HepG2 (cell line): Measurements from ENCODE around the gene MBNL3. TPM values are rescaled to one million over a fixed set of nuclear protein-coding genes. Genes with fewer than 3 reads are reported as not detected.
A peak's percentile ranks its signal among the peaks of the same experiment; 100 is the strongest.

Experiments
- ATF1 ChIP-seq: IDR thresholded peaks from 2 replicates; pipeline ENCODE4 v1.6.1; 2016; ENCODE audit warnings: mild to moderate bottlenecking, control low read depth
- ETV5 ChIP-seq: IDR thresholded peaks from 2 replicates; pipeline ENCODE4 v1.6.1; 2018; ENCODE audit warnings: missing biosample characterization, missing genetic modification reagents, inconsistent platforms, borderline replicate concordance
- ETV6 ChIP-seq: sonication (generic); formaldehyde crosslinking; conservative IDR thresholded peaks from 2 replicates; pipeline ENCODE4 v1.4.0; 2020; ENCODE audit warnings: missing genetic modification reagents
- HNRNPL ChIP-seq: fragments of 200-400 bp; formaldehyde crosslinking; IDR thresholded peaks from 2 replicates; pipeline ENCODE4 v1.6.1; 2017; ENCODE audit warnings: mild to moderate bottlenecking, low read depth, low read length
- IRF2 ChIP-seq: IDR thresholded peaks from 2 replicates; pipeline ENCODE4 v1.6.1; 2018; ENCODE audit warnings: missing genetic modification reagents, missing compliant biosample characterization
- MXI1 ChIP-seq: IDR thresholded peaks from 3 replicates; pipeline ENCODE4 v1.6.1; 2012; ENCODE audit warnings: low read depth, low read length, inconsistent platforms, borderline replicate concordance
- PHF8 ChIP-seq: sonication (generic); formaldehyde crosslinking; IDR thresholded peaks from 2 replicates; pipeline ENCODE4 v1.5.0; 2020; ENCODE audit warnings: missing genetic modification reagents
- PRPF4 ChIP-seq: fragments of 200-400 bp; formaldehyde crosslinking; IDR thresholded peaks from 2 replicates; pipeline ENCODE4 v1.6.1; 2016; ENCODE audit warnings: low read length, low read depth; ENCODE audit not compliant: poor library complexity, severe bottlenecking
- RFX1 ChIP-seq: fragments of 450-650 bp; IDR thresholded peaks from 2 replicates; pipeline ENCODE4 v1.6.1; 2017
- SALL1 ChIP-seq: sonication (generic); formaldehyde crosslinking; IDR thresholded peaks from 2 replicates; pipeline ENCODE4 v1.8.0; 2022; ENCODE audit warnings: mild to moderate bottlenecking, missing genetic modification reagents
- SALL2 ChIP-seq: sonication (generic); formaldehyde crosslinking; IDR thresholded peaks from 2 replicates; pipeline ENCODE4 v1.8.1; 2023; ENCODE audit warnings: mild to moderate bottlenecking, missing genetic modification reagents, inconsistent platforms
- TAF1 ChIP-seq: sonication (generic); formaldehyde crosslinking; IDR thresholded peaks from 2 replicates; pipeline ENCODE4 v1.4.0; 2020; ENCODE audit warnings: missing genetic modification reagents
- ZNF891 ChIP-seq: sonication (generic); formaldehyde crosslinking; IDR thresholded peaks from 2 replicates; pipeline ENCODE4 v1.5.0; 2020; ENCODE audit warnings: mild to moderate bottlenecking, missing genetic modification reagents
- polyA plus RNA-seq, 8 experiments: library from polyadenylated mRNA; depleted of rRNA in 3 of 8; stranded (reverse) in 7 of 8; unstranded in 1 of 8; fragments of >200 nt; fragmentation: Illumina TruSeq in 4 of 8; extraction: Trizol in 4 of 8; gene quantifications; 2 replicates each; pipeline versions ENCODE4 v1.2.1 to v1.2.3, GENCODE V29; 2011 to 2016; ENCODE audit warnings: low read depth in 4 of 8, missing spikeins in 1 of 8, mixed read lengths in 1 of 8; ENCODE audit not compliant: insufficient read depth in 1 of 8
- total RNA-seq, 5 experiments: library from RNA; depleted of rRNA; stranded (reverse); fragments of >200 nt; fragmentation: Illumina TruSeq; extraction: Trizol; gene quantifications; 2 replicates each; pipeline ENCODE4 v1.2.3, GENCODE V29; 2016; ENCODE audit warnings: low read depth in 1 of 5
- TF ChIP-seq, protein P1 (sequence below): sonication (generic); formaldehyde crosslinking; IDR thresholded peaks from 2 replicates; pipeline ENCODE4 v1.9.0; 2021; ENCODE audit warnings: missing genetic modification reagents, borderline replicate concordance
- TF ChIP-seq, protein P2 (sequence below): IDR thresholded peaks from 2 replicates; pipeline ENCODE4 v1.6.1; 2016; ENCODE audit warnings: mild to moderate bottlenecking
- TF ChIP-seq, protein P3 (sequence below): sonication (generic); formaldehyde crosslinking; IDR thresholded peaks from 2 replicates; pipeline ENCODE4 v1.5.0; 2020; ENCODE audit warnings: mild to moderate bottlenecking, missing genetic modification reagents, borderline replicate concordance
- TF ChIP-seq, protein P4 (sequence below): sonication (generic); formaldehyde crosslinking; IDR thresholded peaks from 2 replicates; pipeline ENCODE4 v1.4.0; 2020; ENCODE audit warnings: missing genetic modification reagents

Gene MBNL3
- total and polyA plus RNA-seq, 2 of the 13 experiments (the other 11 are each of a cell fraction or from before 2014, with no cell fraction given), result 155 to 257 TPM

DNA sequence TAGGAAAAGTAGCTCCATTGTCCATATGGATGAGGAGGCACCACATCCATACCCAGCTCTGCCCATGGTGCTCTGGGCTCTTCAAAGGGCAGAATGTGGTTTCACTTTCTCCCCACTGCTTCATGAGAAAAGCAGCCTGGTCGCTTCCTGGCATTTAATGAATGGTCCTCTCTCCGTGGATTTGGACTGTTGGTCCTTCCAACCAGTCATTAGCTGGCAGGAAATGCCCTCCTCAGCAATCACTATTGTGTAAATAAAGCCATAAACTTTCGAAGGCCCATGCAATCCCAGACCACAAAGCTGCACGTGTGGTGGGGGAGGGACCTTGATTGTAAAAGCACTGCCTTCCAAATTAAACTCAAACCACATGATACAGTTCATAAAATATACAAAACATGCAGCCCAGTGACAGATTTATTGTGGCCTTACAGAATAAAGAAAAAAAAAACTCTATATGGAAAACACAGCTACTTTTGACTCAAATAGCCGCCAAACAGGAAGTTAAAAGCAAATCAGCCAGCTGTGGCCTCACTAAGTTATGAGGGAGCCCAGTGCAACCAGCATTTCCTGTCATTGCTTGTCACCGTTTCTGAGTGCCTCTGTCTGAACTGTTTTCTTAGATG is 8.1 kb downstream of the MBNL3 start (continued):
- TF ChIP-seq, protein P1, sequence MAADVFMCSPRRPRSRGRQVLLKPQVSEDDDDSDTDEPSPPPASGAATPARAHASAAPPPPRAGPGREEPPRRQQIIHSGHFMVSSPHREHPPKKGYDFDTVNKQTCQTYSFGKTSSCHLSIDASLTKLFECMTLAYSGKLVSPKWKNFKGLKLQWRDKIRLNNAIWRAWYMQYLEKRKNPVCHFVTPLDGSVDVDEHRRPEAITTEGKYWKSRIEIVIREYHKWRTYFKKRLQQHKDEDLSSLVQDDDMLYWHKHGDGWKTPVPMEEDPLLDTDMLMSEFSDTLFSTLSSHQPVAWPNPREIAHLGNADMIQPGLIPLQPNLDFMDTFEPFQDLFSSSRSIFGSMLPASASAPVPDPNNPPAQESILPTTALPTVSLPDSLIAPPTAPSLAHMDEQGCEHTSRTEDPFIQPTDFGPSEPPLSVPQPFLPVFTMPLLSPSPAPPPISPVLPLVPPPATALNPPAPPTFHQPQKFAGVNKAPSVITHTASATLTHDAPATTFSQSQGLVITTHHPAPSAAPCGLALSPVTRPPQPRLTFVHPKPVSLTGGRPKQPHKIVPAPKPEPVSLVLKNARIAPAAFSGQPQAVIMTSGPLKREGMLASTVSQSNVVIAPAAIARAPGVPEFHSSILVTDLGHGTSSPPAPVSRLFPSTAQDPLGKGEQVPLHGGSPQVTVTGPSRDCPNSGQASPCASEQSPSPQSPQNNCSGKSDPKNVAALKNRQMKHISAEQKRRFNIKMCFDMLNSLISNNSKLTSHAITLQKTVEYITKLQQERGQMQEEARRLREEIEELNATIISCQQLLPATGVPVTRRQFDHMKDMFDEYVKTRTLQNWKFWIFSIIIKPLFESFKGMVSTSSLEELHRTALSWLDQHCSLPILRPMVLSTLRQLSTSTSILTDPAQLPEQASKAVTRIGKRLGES (CRISPR knock-in tag), result no peak
- TF ChIP-seq, protein P2, sequence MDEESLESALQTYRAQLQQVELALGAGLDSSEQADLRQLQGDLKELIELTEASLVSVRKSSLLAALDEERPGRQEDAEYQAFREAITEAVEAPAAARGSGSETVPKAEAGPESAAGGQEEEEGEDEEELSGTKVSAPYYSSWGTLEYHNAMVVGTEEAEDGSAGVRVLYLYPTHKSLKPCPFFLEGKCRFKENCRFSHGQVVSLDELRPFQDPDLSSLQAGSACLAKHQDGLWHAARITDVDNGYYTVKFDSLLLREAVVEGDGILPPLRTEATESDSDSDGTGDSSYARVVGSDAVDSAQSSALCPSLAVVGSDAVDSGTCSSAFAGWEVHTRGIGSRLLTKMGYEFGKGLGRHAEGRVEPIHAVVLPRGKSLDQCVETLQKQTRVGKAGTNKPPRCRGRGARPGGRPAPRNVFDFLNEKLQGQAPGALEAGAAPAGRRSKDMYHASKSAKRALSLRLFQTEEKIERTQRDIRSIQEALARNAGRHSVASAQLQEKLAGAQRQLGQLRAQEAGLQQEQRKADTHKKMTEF, result peak; percentile 42; the same call in 1 of the 2 replicates
- TF ChIP-seq RFX1, result no peak
- peak; percentile 46; the same call in 1 of the 2 replicates for TF ChIP-seq IRF2 (CRISPR knock-in tag)
- peak; percentile 55 for TF ChIP-seq SALL1
- peak; percentile 27; the same call in 1 of the 3 replicates for TF ChIP-seq MXI1
- peak; percentile 66; the same call in 1 of the 2 replicates for TF ChIP-seq ETV5 (CRISPR knock-in tag)
- TF ChIP-seq PHF8 (CRISPR knock-in tag), result no peak
- TF ChIP-seq TAF1 (CRISPR knock-in tag), result no peak; the same call in 1 of the 2 replicates
- TF ChIP-seq HNRNPL, result 0 out of 2 replicates have a peak, but pooled peaks have one; percentile 23
- TF ChIP-seq ZNF891 (CRISPR knock-in tag), result no peak
- TF ChIP-seq, protein P3, sequence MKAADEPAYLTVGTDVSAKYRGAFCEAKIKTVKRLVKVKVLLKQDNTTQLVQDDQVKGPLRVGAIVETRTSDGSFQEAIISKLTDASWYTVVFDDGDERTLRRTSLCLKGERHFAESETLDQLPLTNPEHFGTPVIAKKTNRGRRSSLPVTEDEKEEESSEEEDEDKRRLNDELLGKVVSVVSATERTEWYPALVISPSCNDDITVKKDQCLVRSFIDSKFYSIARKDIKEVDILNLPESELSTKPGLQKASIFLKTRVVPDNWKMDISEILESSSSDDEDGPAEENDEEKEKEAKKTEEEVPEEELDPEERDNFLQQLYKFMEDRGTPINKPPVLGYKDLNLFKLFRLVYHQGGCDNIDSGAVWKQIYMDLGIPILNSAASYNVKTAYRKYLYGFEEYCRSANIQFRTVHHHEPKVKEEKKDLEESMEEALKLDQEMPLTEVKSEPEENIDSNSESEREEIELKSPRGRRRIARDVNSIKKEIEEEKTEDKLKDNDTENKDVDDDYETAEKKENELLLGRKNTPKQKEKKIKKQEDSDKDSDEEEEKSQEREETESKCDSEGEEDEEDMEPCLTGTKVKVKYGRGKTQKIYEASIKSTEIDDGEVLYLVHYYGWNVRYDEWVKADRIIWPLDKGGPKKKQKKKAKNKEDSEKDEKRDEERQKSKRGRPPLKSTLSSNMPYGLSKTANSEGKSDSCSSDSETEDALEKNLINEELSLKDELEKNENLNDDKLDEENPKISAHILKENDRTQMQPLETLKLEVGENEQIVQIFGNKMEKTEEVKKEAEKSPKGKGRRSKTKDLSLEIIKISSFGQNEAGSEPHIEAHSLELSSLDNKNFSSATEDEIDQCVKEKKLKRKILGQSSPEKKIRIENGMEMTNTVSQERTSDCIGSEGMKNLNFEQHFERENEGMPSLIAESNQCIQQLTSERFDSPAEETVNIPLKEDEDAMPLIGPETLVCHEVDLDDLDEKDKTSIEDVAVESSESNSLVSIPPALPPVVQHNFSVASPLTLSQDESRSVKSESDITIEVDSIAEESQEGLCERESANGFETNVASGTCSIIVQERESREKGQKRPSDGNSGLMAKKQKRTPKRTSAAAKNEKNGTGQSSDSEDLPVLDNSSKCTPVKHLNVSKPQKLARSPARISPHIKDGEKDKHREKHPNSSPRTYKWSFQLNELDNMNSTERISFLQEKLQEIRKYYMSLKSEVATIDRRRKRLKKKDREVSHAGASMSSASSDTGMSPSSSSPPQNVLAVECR, result no peak; the same call in 1 of the 2 replicates
- no peak for TF ChIP-seq PRPF4
- TF ChIP-seq ATF1, result no peak
- TF ChIP-seq, protein P4, sequence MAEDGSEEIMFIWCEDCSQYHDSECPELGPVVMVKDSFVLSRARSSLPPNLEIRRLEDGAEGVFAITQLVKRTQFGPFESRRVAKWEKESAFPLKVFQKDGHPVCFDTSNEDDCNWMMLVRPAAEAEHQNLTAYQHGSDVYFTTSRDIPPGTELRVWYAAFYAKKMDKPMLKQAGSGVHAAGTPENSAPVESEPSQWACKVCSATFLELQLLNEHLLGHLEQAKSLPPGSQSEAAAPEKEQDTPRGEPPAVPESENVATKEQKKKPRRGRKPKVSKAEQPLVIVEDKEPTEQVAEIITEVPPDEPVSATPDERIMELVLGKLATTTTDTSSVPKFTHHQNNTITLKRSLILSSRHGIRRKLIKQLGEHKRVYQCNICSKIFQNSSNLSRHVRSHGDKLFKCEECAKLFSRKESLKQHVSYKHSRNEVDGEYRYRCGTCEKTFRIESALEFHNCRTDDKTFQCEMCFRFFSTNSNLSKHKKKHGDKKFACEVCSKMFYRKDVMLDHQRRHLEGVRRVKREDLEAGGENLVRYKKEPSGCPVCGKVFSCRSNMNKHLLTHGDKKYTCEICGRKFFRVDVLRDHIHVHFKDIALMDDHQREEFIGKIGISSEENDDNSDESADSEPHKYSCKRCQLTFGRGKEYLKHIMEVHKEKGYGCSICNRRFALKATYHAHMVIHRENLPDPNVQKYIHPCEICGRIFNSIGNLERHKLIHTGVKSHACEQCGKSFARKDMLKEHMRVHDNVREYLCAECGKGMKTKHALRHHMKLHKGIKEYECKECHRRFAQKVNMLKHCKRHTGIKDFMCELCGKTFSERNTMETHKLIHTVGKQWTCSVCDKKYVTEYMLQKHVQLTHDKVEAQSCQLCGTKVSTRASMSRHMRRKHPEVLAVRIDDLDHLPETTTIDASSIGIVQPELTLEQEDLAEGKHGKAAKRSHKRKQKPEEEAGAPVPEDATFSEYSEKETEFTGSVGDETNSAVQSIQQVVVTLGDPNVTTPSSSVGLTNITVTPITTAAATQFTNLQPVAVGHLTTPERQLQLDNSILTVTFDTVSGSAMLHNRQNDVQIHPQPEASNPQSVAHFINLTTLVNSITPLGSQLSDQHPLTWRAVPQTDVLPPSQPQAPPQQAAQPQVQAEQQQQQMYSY (CRISPR knock-in tag), result no peak
- no peak for TF ChIP-seq SALL2 (CRISPR knock-in tag)
- no peak for TF ChIP-seq ETV6 (CRISPR knock-in tag)
